B cell (primary cell): ENCODE data around the gene PEPD. TPM values are rescaled to one million over a fixed set of nuclear protein-coding genes. Genes with fewer than 3 reads are reported as not detected.

Experiments used
- ATAC-seq: fragments of 200-7000 bp; cut with Tn5 transposase; one replicate; pipeline ENCODE4 v1.10.0; 2021; ENCODE audit warnings: low read depth, mild to moderate bottlenecking, moderate number of reproducible peaks, moderate library complexity
- CTCF ChIA-PET: fragments of 350-600 bp; sonication (Branson Sonifier 250); formaldehyde crosslinking; loops from one replicate; lab custom pipeline; 2021; ENCODE audit warnings: antibody characterized with exemption, inconsistent platforms; lab: Charles Lee
- POLR2A ChIA-PET: fragments of 350-600 bp; sonication (Branson Sonifier 250); formaldehyde crosslinking; loops from one replicate; lab custom pipeline; 2021; ENCODE audit warnings: antibody characterized with exemption; lab: Charles Lee
- DNase-seq: peaks from one replicate; pipeline ENCODE4 v3.0.0; 2013
- H2AFZ ChIP-seq: 2 replicates; pipeline ENCODE4 v1.6.1; 2012; ENCODE audit warnings: mild to moderate bottlenecking, low read depth, low read length; ENCODE audit not compliant: insufficient read depth, poor library complexity, severe bottlenecking
- H3K27ac ChIP-seq, 2 donors: 1 replicate in 1 of 2; 2 replicates in 1 of 2; pipeline ENCODE4 v1.5.1; 2012 to 2013; ENCODE audit warnings: low read length in 2 of 2, mild to moderate bottlenecking in 2 of 2, moderate library complexity in 1 of 2
- H3K27me3 ChIP-seq, 4 experiments: fragments of 200-600 bp in 1 of 4; sonication (generic) in 1 of 4; replicated peaks in 1 of 4; 1 replicate in 2 of 4; 2 replicates in 2 of 4; pipeline versions ENCODE4 v1.6.1 to v1.7.0; 2013 to 2016; ENCODE audit warnings: low read length in 3 of 4, mild to moderate bottlenecking in 2 of 4, mixed read lengths in 1 of 4, moderate library complexity in 1 of 4; ENCODE audit not compliant: insufficient read depth in 4 of 4, control insufficient read depth in 3 of 4; ENCODE audit errors: control extremely low read depth in 1 of 4
- H3K36me3 ChIP-seq, 2 experiments: replicated peaks in 1 of 2; 1 replicate in 1 of 2; 2 replicates in 1 of 2; pipeline versions ENCODE4 v1.6.1 to v1.7.1; 2013; ENCODE audit warnings: low read length in 1 of 2; ENCODE audit not compliant: insufficient read depth in 2 of 2, control insufficient read depth in 1 of 2; ENCODE audit errors: control extremely low read depth in 1 of 2, extremely low read depth in 1 of 2
- H3K4me1 ChIP-seq, 2 donors: fragments of 200-600 bp in 1 of 2; sonication (generic) in 1 of 2; 1 replicate in 1 of 2; 2 replicates in 1 of 2; pipeline versions ENCODE4 v1.5.1 to v1.6.1; 2013 to 2017; ENCODE audit warnings: low read length in 2 of 2; ENCODE audit not compliant: control insufficient read depth in 2 of 2, insufficient read depth in 2 of 2
- H3K4me2 ChIP-seq: replicated peaks from 2 replicates; pipeline ENCODE3; 2012; ENCODE audit warnings: mild to moderate bottlenecking, low read depth, low read length; ENCODE audit not compliant: poor library complexity, severe bottlenecking
- H3K4me3 ChIP-seq, 5 experiments: fragments of 200-600 bp in 1 of 5; sonication (generic) in 1 of 5; 1 replicate in 3 of 5; 2 replicates in 2 of 5; pipeline versions ENCODE4 v1.5.1 to v1.7.0; 2011 to 2016; ENCODE audit warnings: low read length in 4 of 5, mild to moderate bottlenecking in 4 of 5, low read depth in 2 of 5, control low read depth in 1 of 5, moderate library complexity in 1 of 5; ENCODE audit not compliant: insufficient read depth in 1 of 5; ENCODE audit errors: control extremely low read depth in 1 of 5, extremely low read depth in 1 of 5
- H3K79me2 ChIP-seq: fragments of 200-600 bp; sonication (generic); one replicate; pipeline ENCODE4 v1.6.0; 2016; ENCODE audit warnings: low read length; ENCODE audit not compliant: control insufficient read depth, insufficient read depth
- H3K9ac ChIP-seq: fragments of 200-600 bp; sonication (generic); 2 replicates; pipeline ENCODE4 v1.6.1; 2017; ENCODE audit warnings: mild to moderate bottlenecking, low read length, moderate library complexity
- H3K9me3 ChIP-seq, 3 donors: one replicate each; pipeline versions ENCODE4 v1.6.1 to v1.7.1; 2013; ENCODE audit warnings: low read length in 2 of 3; ENCODE audit not compliant: control insufficient read depth in 2 of 3, insufficient read depth in 1 of 3; ENCODE audit errors: control extremely low read depth in 1 of 3
- H4K20me1 ChIP-seq: 2 replicates; pipeline ENCODE4 v1.6.0; 2012; ENCODE audit warnings: mild to moderate bottlenecking, low read length; ENCODE audit not compliant: insufficient read depth, control insufficient read depth, poor library complexity, severe bottlenecking
- H3K27ac Mint-ChIP-seq: one replicate; pipeline ENCODE4 v1.8.0; 2021; ENCODE audit warnings: mixed read lengths
- H3K27me3 Mint-ChIP-seq: one replicate; pipeline ENCODE4 v1.8.0; 2021; ENCODE audit warnings: mixed read lengths
- H3K4me1 Mint-ChIP-seq: one replicate; pipeline ENCODE4 v1.8.0; 2021; ENCODE audit warnings: mixed read lengths
- H3K4me3 Mint-ChIP-seq: one replicate; pipeline ENCODE4 v1.8.0; 2021; ENCODE audit warnings: mixed read lengths
- H3K9me3 Mint-ChIP-seq: one replicate; pipeline ENCODE4 v1.8.0; 2022; ENCODE audit warnings: mixed read lengths; ENCODE audit not compliant: insufficient read depth
- CTCF ChIP-seq: fragments of 200-600 bp; IDR thresholded peaks from one replicate; pipeline ENCODE4 v1.8.0; 2022; ENCODE audit warnings: antibody characterized with exemption, mild to moderate bottlenecking
- EZH2 ChIP-seq: IDR thresholded peaks from 2 replicates; pipeline ENCODE4 v1.6.1; 2012; ENCODE audit warnings: borderline replicate concordance, low read depth, mild to moderate bottlenecking, moderate library complexity, low read length; ENCODE audit not compliant: insufficient read depth, poor library complexity, severe bottlenecking
- WGBS: methylation state at CpG from one replicate; pipeline ENCODE4 v1.1.5; 2013; ENCODE audit warnings: missing lambda C conversion rate; ENCODE audit not compliant: insufficient coverage; 5-methylcytosine and 5-hydroxymethylcytosine counted together
- intact Hi-C: fragments of 100-400 bp; cut with micrococcal nuclease; formaldehyde crosslinking; loops from one replicate; pipeline ENCODE4 v1.10.0; 2022
- polyA plus RNA-seq: library from polyadenylated mRNA; depleted of rRNA; stranded (reverse); fragments of >200 nt; gene quantifications from 2 replicates; pipeline ENCODE4 v1.2.3, GENCODE V29; 2012
- total RNA-seq, 2 donors: library from RNA; stranded (reverse); fragments of 120-200 nt in 1 of 2; gene quantifications; 1 replicate in 1 of 2; 2 replicates in 1 of 2; pipeline versions ENCODE4 v1.2.3 to v1.2.4, GENCODE V29; 2013 to 2022

The PEPD gene
- total and polyA plus RNA-seq, 2 donors (not counting 1 experiment from before 2014, with no cell fraction given): 36.4 to 42.7 TPM

GRCh38 chr19:33443638-33444561, 77.7 kb downstream of the PEPD start:
- no peaks in the 10 kb centered on the region for H3K79me2 ChIP-seq
- DNase-seq (no peak), ATAC-seq (no peak)
- H3K4me2 ChIP-seq: no peak overlapping the region
- H3K27me3 ChIP-seq: no peaks in the 10 kb centered on the region
- no peak overlapping the region for H3K27ac ChIP-seq
- no peaks in the 10 kb centered on the region for H3K4me1 Mint-ChIP-seq
- H3K4me3 Mint-ChIP-seq: no peak overlapping the region
- no peak overlapping the region for H3K27ac Mint-ChIP-seq
- ChIA-PET POLR2A (no interaction called here), CTCF (no interaction called here)
- TF ChIP-seq CTCF (no peak), EZH2 (no peak)
- H2AFZ ChIP-seq: no peak overlapping the region
- intact Hi-C loops: no loop called here
- no peaks in the 10 kb centered on the region for H3K36me3 ChIP-seq
- no peaks in the 10 kb centered on the region for H3K27me3 Mint-ChIP-seq
- no peaks in the 10 kb centered on the region for H3K4me1 ChIP-seq
- H3K9me3 ChIP-seq: no peaks in the 10 kb centered on the region
- H3K4me3 ChIP-seq: no peak overlapping the region
- no peaks in the 10 kb centered on the region for H4K20me1 ChIP-seq
- no peak overlapping the region for H3K9ac ChIP-seq
- no peaks in the 10 kb centered on the region for H3K9me3 Mint-ChIP-seq
- 100% methylated on average over 5 of the region's 32 CpGs for WGBS

- ChIA-PET POLR2A (no interaction called here), CTCF (no interaction called here)
- H3K4me1 ChIP-seq: no peaks in the 10 kb centered on the region
- Mint-ChIP-seq H3K4me3 (no peak overlapping the region), H3K9me3 (no peaks in the 10 kb centered on the region), H3K4me1 (no peaks in the 10 kb centered on the region), H3K27me3 (no peaks in the 10 kb centered on the region), H3K27ac (no peak overlapping the region)
- H3K9ac ChIP-seq: no peak overlapping the region
- H3K4me2 ChIP-seq: no peak overlapping the region
- DNase-seq: no peak
- 95% methylated on average over 9 of the region's 9 CpGs for WGBS
- H3K79me2 ChIP-seq: no peaks in the 10 kb centered on the region
- H2AFZ ChIP-seq: no peak overlapping the region
- no peak for ATAC-seq
- H4K20me1 ChIP-seq: no peaks in the 10 kb centered on the region
- no peak overlapping the region for H3K4me3 ChIP-seq
- no peaks in the 10 kb centered on the region for H3K9me3 ChIP-seq
- TF ChIP-seq EZH2 (no peak), CTCF (no peak)
- no peaks in the 10 kb centered on the region for H3K27me3 ChIP-seq
- no peaks in the 10 kb centered on the region for H3K36me3 ChIP-seq
- no peak overlapping the region for H3K27ac ChIP-seq
- intact Hi-C loops: no loop called here
Measured at GRCh38 chr19:33442706-33443105, 78.9 kb downstream of the PEPD start.
